PC-3 (cell line): ENCODE measurements around the gene AHDC1.

Experiments used
- EZH2 ChIP-seq: fragments of 300-600 bp; sonication (generic); IDR thresholded peaks from one replicate; pipeline ENCODE4 v1.6.1; 2017; ENCODE audit warnings: antibody characterized with exemption, mild to moderate bottlenecking, low read length; ENCODE audit not compliant: unreplicated experiment
- TF ChIP-seq, protein P1 (sequence below): fragments of 300-600 bp; sonication (generic); conservative IDR thresholded peaks from 2 replicates; pipeline ENCODE4 v1.5.1; 2017; ENCODE audit warnings: antibody characterized with exemption, low read depth, mild to moderate bottlenecking, low read length

- TF ChIP-seq, protein P1, sequence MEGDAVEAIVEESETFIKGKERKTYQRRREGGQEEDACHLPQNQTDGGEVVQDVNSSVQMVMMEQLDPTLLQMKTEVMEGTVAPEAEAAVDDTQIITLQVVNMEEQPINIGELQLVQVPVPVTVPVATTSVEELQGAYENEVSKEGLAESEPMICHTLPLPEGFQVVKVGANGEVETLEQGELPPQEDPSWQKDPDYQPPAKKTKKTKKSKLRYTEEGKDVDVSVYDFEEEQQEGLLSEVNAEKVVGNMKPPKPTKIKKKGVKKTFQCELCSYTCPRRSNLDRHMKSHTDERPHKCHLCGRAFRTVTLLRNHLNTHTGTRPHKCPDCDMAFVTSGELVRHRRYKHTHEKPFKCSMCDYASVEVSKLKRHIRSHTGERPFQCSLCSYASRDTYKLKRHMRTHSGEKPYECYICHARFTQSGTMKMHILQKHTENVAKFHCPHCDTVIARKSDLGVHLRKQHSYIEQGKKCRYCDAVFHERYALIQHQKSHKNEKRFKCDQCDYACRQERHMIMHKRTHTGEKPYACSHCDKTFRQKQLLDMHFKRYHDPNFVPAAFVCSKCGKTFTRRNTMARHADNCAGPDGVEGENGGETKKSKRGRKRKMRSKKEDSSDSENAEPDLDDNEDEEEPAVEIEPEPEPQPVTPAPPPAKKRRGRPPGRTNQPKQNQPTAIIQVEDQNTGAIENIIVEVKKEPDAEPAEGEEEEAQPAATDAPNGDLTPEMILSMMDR = no peak
- TF ChIP-seq EZH2 = no peak
Observed at GRCh38 chr1:27646676-27647075, 42.7 kb upstream of the AHDC1 start.
